ENCODE measurements around the gene TNFRSF8. TPM values are rescaled to one million over a fixed set of nuclear protein-coding genes. Genes with fewer than 3 reads are reported as not detected.

The TNFRSF8 gene
- polyA plus RNA-seq, 2 of the 4 experiments (the other 2 are of a cell fraction): 0.05 TPM; not detected in 1

DNA sequence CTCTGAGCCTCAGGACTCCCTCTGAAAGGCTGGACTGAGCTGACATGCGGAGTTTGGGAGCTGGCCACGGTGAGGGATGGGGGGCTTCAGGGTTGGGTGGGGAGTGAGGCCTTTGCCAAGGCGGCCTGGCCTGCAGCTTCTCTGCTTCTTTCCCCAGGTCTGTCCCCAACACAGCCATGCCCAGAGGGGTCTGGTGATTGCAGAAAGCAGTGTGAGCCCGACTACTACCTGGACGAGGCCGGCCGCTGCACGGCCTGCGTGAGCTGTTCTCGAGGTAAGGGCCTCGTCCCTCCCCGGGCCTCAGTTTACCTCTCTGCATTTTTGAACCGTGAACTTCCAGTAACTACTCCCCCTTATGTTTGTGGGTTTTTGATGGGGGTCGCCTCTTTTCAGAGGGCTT lies 48.6 kb downstream of the TNFRSF8 start:
- ATAC-seq (no peak), FAIRE-seq (no peak), DNase-seq (ENCODE audit: low read depth in 1 of 2, low spot score in 1 of 2) (no peak)
- POLR2A ChIA-PET: no interaction called here
- no peak overlapping the region for H3K4me3 ChIP-seq
- H3K4me1 ChIP-seq: no peaks in the 10 kb centered on the region
- H3K9me3 ChIP-seq: no peaks in the 10 kb centered on the region
- CTCF ChIA-PET: interaction anchor here (0.6 to 3.8 kb wide), 4 partner anchors 12 to 187 kb away, joined by 3 to 14 read pairs (median 4); no protein-coding TSS in a partner anchor
- H3K27ac ChIP-seq: no peak overlapping the region
- TF ChIP-seq JUN (IDR thresholded peaks at IDR 0.05) (no peak), EHF (CRISPR knock-in tag; IDR thresholded peaks at IDR 0.05) (no peak), NR3C1 (IDR thresholded peaks at IDR 0.05) (no peak), HEYL (CRISPR knock-in tag; IDR thresholded peaks at IDR 0.05) (no peak), NFE2L2 (conservative IDR thresholded peaks at IDR 0.05; ENCODE audit: low read length) (no peak), SMC3 (IDR thresholded peaks at IDR 0.05) (no peak)
- TF ChIP-seq, protein P1, sequence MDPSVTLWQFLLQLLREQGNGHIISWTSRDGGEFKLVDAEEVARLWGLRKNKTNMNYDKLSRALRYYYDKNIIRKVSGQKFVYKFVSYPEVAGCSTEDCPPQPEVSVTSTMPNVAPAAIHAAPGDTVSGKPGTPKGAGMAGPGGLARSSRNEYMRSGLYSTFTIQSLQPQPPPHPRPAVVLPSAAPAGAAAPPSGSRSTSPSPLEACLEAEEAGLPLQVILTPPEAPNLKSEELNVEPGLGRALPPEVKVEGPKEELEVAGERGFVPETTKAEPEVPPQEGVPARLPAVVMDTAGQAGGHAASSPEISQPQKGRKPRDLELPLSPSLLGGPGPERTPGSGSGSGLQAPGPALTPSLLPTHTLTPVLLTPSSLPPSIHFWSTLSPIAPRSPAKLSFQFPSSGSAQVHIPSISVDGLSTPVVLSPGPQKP (IDR thresholded peaks at IDR 0.05; ENCODE audit: low read depth, low read length): no peak
- 59% methylated on average over 14 of the region's 14 CpGs for WGBS (ENCODE audit: missing lambda C conversion rate)
- no peak overlapping the region for H3K4me2 ChIP-seq

DNA sequence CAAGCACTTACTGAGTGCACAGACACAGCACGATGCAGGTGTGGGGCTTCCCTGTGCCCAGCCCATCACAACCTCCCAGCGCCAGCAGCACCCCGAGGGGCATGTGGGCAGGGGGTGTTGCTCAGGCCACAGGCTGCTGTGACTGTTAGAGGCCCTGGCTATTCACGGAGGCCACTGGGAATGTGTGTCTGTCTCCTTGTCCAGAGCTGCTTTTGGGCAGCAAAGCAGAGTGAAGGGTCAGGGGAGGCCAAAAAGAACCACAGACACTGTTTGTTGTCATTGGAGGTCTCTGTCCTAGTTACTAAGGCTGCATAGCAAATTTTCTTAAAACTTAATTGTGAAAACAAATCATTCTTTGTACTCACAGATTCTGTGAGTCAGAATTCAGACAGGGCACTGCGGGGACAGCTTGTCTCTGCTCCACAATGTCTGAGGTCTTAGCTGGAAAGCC lies 49.6 kb downstream of the TNFRSF8 start:
- TF ChIP-seq, protein P2, sequence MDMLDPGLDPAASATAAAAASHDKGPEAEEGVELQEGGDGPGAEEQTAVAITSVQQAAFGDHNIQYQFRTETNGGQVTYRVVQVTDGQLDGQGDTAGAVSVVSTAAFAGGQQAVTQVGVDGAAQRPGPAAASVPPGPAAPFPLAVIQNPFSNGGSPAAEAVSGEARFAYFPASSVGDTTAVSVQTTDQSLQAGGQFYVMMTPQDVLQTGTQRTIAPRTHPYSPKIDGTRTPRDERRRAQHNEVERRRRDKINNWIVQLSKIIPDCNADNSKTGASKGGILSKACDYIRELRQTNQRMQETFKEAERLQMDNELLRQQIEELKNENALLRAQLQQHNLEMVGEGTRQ (IDR thresholded peaks at IDR 0.05): no peak
- no peak for TF ChIP-seq RNF2 (IDR thresholded peaks at IDR 0.05; ENCODE audit: borderline replicate concordance, low read depth)
- no peak for TF ChIP-seq ZSCAN20 (CRISPR knock-in tag; IDR thresholded peaks at IDR 0.05)
- no peak for TF ChIP-seq KDM5A (IDR thresholded peaks at IDR 0.05)
- TF ChIP-seq, protein P3, sequence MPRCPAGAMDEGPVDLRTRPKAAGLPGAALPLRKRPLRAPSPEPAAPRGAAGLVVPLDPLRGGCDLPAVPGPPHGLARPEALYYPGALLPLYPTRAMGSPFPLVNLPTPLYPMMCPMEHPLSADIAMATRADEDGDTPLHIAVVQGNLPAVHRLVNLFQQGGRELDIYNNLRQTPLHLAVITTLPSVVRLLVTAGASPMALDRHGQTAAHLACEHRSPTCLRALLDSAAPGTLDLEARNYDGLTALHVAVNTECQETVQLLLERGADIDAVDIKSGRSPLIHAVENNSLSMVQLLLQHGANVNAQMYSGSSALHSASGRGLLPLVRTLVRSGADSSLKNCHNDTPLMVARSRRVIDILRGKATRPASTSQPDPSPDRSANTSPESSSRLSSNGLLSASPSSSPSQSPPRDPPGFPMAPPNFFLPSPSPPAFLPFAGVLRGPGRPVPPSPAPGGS (IDR thresholded peaks at IDR 0.05): no peak
- no peak for TF ChIP-seq ESRRA (IDR thresholded peaks at IDR 0.05; ENCODE audit: borderline replicate concordance, low read length)
- no peak for TF ChIP-seq CBX2 (IDR thresholded peaks at IDR 0.05; ENCODE audit: borderline replicate concordance, low read depth)
- TF ChIP-seq HOXB5 (CRISPR knock-in tag; IDR thresholded peaks at IDR 0.05): no peak
- TF ChIP-seq NFE2L2 (conservative IDR thresholded peaks at IDR 0.05; ENCODE audit: low read length): no peak
- TF ChIP-seq, protein P4, sequence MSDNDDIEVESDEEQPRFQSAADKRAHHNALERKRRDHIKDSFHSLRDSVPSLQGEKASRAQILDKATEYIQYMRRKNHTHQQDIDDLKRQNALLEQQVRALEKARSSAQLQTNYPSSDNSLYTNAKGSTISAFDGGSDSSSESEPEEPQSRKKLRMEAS (IDR thresholded peaks at IDR 0.05): no peak
- no peak for FAIRE-seq
- no peak overlapping the region for H3K27ac ChIP-seq
- no peak for DNase-seq (ENCODE audit: low read depth in 1 of 2, low spot score in 1 of 2)
- no peaks in the 10 kb centered on the region for H3K4me1 ChIP-seq
- no peak overlapping the region for H3K4me2 ChIP-seq
- ChIA-PET POLR2A (no interaction called here), CTCF (interaction anchor here (1.7 to 3.8 kb wide), 2 partner anchors 11 to 97 kb away, joined by 4 to 14 read pairs; no protein-coding TSS in a partner anchor)
- no peaks in the 10 kb centered on the region for H3K9me3 ChIP-seq
- ATAC-seq: peak in 1 of 2 experiments; percentile 37; a peak in 2 of 6 replicates
- H3K4me3 ChIP-seq: no peak overlapping the region
- 41% methylated on average over 2 of the region's 5 CpGs for WGBS (ENCODE audit: missing lambda C conversion rate)

DNA sequence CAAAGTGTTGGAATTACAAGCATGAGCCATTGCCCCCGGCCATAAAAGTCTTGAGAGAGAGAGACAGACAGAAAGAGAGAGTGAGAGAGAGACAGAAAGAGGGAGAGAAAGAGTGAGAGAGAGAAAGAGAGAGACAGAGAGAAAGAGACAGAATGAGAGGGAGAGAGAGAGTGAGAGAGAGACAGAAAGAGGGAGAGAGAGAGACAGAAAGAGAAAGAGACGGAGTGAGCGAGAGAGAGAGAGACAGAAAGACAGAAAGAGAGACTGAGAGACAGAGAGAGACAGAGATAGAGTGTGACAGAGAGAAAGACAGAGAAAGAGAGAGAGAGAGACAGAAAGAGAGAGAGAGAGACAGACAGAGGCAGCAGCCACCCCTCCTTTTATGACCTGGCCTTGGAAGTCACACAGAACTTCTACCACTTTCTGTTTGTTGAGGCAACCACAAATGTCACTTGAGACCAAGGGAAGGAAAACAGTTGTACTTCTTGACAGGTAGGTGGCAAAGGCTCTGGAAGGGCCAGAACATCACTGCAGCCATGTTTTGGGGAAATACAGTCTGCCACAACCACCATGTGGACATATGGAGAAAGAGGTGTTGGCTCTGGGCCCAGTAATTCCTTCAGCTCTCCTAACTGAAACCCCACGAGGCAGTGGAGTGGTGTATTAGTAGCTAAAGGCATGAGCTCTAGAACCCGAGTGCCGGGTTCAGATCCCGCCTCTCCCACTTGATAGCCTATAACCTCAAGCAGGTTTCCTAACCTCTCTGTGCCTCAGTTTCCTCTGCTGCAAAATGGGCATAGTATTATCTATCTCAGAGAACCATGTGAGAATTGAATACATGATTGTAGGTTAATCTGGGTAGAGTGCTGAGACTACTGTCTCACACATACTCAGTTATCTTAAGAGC lies 50.6 kb downstream of the TNFRSF8 start:
- H3K4me1 ChIP-seq: no peaks in the 10 kb centered on the region
- no peak for FAIRE-seq
- TF ChIP-seq HOXB13 (CRISPR knock-in tag; IDR thresholded peaks at IDR 0.05; ENCODE audit: low read depth): no peak
- TF ChIP-seq, protein P5, sequence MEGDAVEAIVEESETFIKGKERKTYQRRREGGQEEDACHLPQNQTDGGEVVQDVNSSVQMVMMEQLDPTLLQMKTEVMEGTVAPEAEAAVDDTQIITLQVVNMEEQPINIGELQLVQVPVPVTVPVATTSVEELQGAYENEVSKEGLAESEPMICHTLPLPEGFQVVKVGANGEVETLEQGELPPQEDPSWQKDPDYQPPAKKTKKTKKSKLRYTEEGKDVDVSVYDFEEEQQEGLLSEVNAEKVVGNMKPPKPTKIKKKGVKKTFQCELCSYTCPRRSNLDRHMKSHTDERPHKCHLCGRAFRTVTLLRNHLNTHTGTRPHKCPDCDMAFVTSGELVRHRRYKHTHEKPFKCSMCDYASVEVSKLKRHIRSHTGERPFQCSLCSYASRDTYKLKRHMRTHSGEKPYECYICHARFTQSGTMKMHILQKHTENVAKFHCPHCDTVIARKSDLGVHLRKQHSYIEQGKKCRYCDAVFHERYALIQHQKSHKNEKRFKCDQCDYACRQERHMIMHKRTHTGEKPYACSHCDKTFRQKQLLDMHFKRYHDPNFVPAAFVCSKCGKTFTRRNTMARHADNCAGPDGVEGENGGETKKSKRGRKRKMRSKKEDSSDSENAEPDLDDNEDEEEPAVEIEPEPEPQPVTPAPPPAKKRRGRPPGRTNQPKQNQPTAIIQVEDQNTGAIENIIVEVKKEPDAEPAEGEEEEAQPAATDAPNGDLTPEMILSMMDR (IDR thresholded peaks at IDR 0.05): no peak
- TF ChIP-seq, protein P4 (IDR thresholded peaks at IDR 0.05): no peak
- no peak for TF ChIP-seq FOSB (CRISPR knock-in tag; IDR thresholded peaks at IDR 0.05)
- TF ChIP-seq RFX5 (IDR thresholded peaks at IDR 0.05): no peak
- TF ChIP-seq, protein P2 (IDR thresholded peaks at IDR 0.05): no peak
- no peak for TF ChIP-seq FOXS1 (CRISPR knock-in tag; IDR thresholded peaks at IDR 0.05)
- no peak for TF ChIP-seq ESRRA (IDR thresholded peaks at IDR 0.05; ENCODE audit: borderline replicate concordance, low read length)
- TF ChIP-seq MAFK (IDR thresholded peaks at IDR 0.05; ENCODE audit: partially characterized antibody): no peak
- TF ChIP-seq ZFP36 (IDR thresholded peaks at IDR 0.05; ENCODE audit: borderline replicate concordance, partially characterized antibody): no peak
- TF ChIP-seq POLR2AphosphoS2 (conservative IDR thresholded peaks at IDR 0.05; ENCODE audit: low read length): no peak
- no peak for TF ChIP-seq NR3C1 (IDR thresholded peaks at IDR 0.05)
- TF ChIP-seq JUNB (IDR thresholded peaks at IDR 0.05): no peak
- ATAC-seq: no peak
- ChIA-PET POLR2A (no interaction called here), CTCF (interaction anchor here (0.5 to 3.8 kb wide), 6 partner anchors 10 to 1080 kb away, joined by 3 to 17 read pairs (median 4); no protein-coding TSS in a partner anchor)
- no peak overlapping the region for H3K4me3 ChIP-seq
- 58% methylated on average over 7 of the region's 7 CpGs for WGBS (ENCODE audit: missing lambda C conversion rate)
- H3K9me3 ChIP-seq: no peaks in the 10 kb centered on the region
- H3K4me2 ChIP-seq: no peak overlapping the region
- DNase-seq (ENCODE audit: low read depth in 1 of 2, low spot score in 1 of 2): no peak
- H3K27ac ChIP-seq: no peak overlapping the region

Measured in A549 (cell line).